K562 (cell line): ENCODE data around the gene TEAD3. TPM values are rescaled to one million over a fixed set of nuclear protein-coding genes. Genes with fewer than 3 reads are reported as not detected.

Source experiments
- ATAC-seq: fragments of 200-7000 bp; cut with Tn5 transposase; 3 replicates; pipeline ENCODE4 v1.9.1; 2020; ENCODE audit warnings: moderate library complexity
- BruUV-seq: library from RNA; stranded (reverse); fragments of 400-500 nt; replicated peaks from 2 replicates; lab custom pipeline; 2021; lab: Mats Ljungman, UMichigan
- CTCF ChIA-PET: fragments of 300-600 bp; formaldehyde crosslinking; extraction: SDS; loops from one replicate; lab custom pipeline; 2021; ENCODE audit warnings: low intra/inter-chr PET ratio; lab: Yijun Ruan, JAX
- POLR2A ChIA-PET: fragments of 300-600, 350-650 bp; sonication (Branson Sonifier 250); formaldehyde crosslinking; extraction: SDS; loops from one replicate; lab custom pipeline; 2021; ENCODE audit warnings: antibody characterized with exemption, inconsistent platforms; lab: Yijun Ruan, JAX
- DNase-seq, 4 experiments: peaks; one replicate each; pipeline versions ENCODE4 v3.0.0 to v3.0.0-alpha.2; 2011 to 2018; ENCODE audit warnings: low spot score in 3 of 4, mixed read lengths in 3 of 4; ENCODE audit errors: extremely low read depth in 1 of 4
- FAIRE-seq: peaks from 2 replicates; lab custom pipeline; 2011; peaks lifted over from hg19 to GRCh38; lab: Jason Lieb, UNC
- H2AFZ ChIP-seq: 2 replicates; pipeline ENCODE4 v1.6.0; 2011; ENCODE audit warnings: low read depth, low read length, control low read depth, inconsistent platforms
- H3K27ac ChIP-seq: fragments of 200-600 bp; 3 replicates; pipeline ENCODE4 v1.8.0; 2011; ENCODE audit warnings: low read depth, mild to moderate bottlenecking, control low read depth, inconsistent platforms, low read length, moderate library complexity, mixed read lengths; ENCODE audit errors: extremely low read depth
- H3K27me3 ChIP-seq, 2 experiments: fragments of 300-600 bp in 1 of 2; 2 replicates in 1 of 2; 3 replicates in 1 of 2; pipeline versions ENCODE4 v1.6.0 to v1.8.0; 2011; ENCODE audit warnings: inconsistent platforms in 2 of 2, low read length in 2 of 2, mild to moderate bottlenecking in 1 of 2, mixed read lengths in 1 of 2, moderate library complexity in 1 of 2; ENCODE audit not compliant: control insufficient read depth in 2 of 2, insufficient read depth in 2 of 2
- H3K36me3 ChIP-seq: fragments of 300-600 bp; 3 replicates; pipeline ENCODE4 v1.8.0; 2011; ENCODE audit warnings: mild to moderate bottlenecking, low read length, inconsistent platforms; ENCODE audit not compliant: control insufficient read depth, insufficient read depth
- H3K4me1 ChIP-seq, 2 experiments: fragments of 200-600 bp in 1 of 2; replicated peaks in 1 of 2; 2 replicates in 1 of 2; 3 replicates in 1 of 2; pipeline versions ENCODE4 v1.5.1 to v1.8.0; 2011; ENCODE audit warnings: inconsistent platforms in 2 of 2, low read length in 2 of 2, mild to moderate bottlenecking in 1 of 2, mixed read lengths in 1 of 2, moderate library complexity in 1 of 2; ENCODE audit not compliant: control insufficient read depth in 2 of 2, insufficient read depth in 2 of 2
- H3K4me2 ChIP-seq: 2 replicates; pipeline ENCODE4 v1.6.1; 2011; ENCODE audit warnings: low read length, control low read depth, inconsistent platforms, mixed read lengths; ENCODE audit not compliant: insufficient read depth
- H3K4me3 ChIP-seq: fragments of 200-600 bp; sonication (generic), shearing (Covaris generic); 2 replicates; pipeline ENCODE4 v1.5.1; 2016; ENCODE audit warnings: control low read depth, inconsistent platforms
- H3K79me2 ChIP-seq: fragments of 200-600 bp; 3 replicates; pipeline ENCODE4 v1.8.0; 2011; ENCODE audit warnings: low read length, inconsistent platforms; ENCODE audit not compliant: control insufficient read depth, insufficient read depth
- H3K9ac ChIP-seq, 2 experiments: 2 replicates each; pipeline versions ENCODE4 v1.6.0 to v1.6.1; 2011; ENCODE audit warnings: low read depth in 2 of 2, low read length in 2 of 2, control low read depth in 1 of 2, inconsistent platforms in 1 of 2, mild to moderate bottlenecking in 1 of 2, mixed read lengths in 1 of 2; ENCODE audit not compliant: insufficient read depth in 1 of 2
- H3K9me1 ChIP-seq: one replicate; pipeline ENCODE4 v1.6.0; 2011; ENCODE audit warnings: inconsistent platforms, mild to moderate bottlenecking, low read length, moderate library complexity; ENCODE audit not compliant: control insufficient read depth, insufficient read depth
- H3K9me3 ChIP-seq: replicated peaks from 2 replicates; pipeline ENCODE4 v1.5.1; 2011; ENCODE audit warnings: low read depth, low read length, inconsistent platforms; ENCODE audit not compliant: control insufficient read depth, insufficient read depth
- H4K20me1 ChIP-seq: replicated peaks from 2 replicates; pipeline ENCODE4 v1.6.1; 2011; ENCODE audit warnings: low read length, inconsistent platforms, mixed read lengths; ENCODE audit not compliant: control insufficient read depth, insufficient read depth
- CBFA2T3 ChIP-seq: fragments of 450-650 bp; IDR thresholded peaks from 2 replicates; pipeline ENCODE4 v1.6.1; 2017
- HMBOX1 ChIP-seq: sonication (generic); IDR thresholded peaks from 2 replicates; pipeline ENCODE4 v1.6.1; 2016
- OTX1 ChIP-seq: fragments of 450-650 bp; formaldehyde crosslinking; IDR thresholded peaks from 2 replicates; pipeline ENCODE4 v1.4.0; 2022; ENCODE audit warnings: mild to moderate bottlenecking
- ZKSCAN1 ChIP-seq: fragments of 150-350 bp; IDR thresholded peaks from 2 replicates; pipeline ENCODE4 v1.6.1; 2016; ENCODE audit warnings: low read depth, low read length
- ZNF263 ChIP-seq: sonication (generic); formaldehyde crosslinking; IDR thresholded peaks from 2 replicates; pipeline ENCODE4 v1.8.0; 2022; ENCODE audit warnings: mild to moderate bottlenecking, missing genetic modification reagents, borderline replicate concordance
- WGBS: fragments of 100-300 bp; shearing (Covaris generic); methylation state at CpG from one replicate; pipeline ENCODE4 v1.1.6; 2016; ENCODE audit warnings: low coverage, mixed read lengths; ENCODE audit not compliant: insufficient coverage; ENCODE audit errors: missing lambda C conversion rate; 5-methylcytosine and 5-hydroxymethylcytosine counted together
- in situ Hi-C: fragments of 300-500 bp; cut with MboI; formaldehyde crosslinking; loops from 4 replicates; pipeline ENCODE4 v1.15.0; 2018; ENCODE audit warnings: inconsistent platforms, mixed read lengths
- intact Hi-C: fragments of 100-400 bp; cut with micrococcal nuclease; formaldehyde crosslinking; loops from 2 replicates; pipeline ENCODE4 v1.14.2; 2022
- polyA plus RNA-seq, 8 experiments: library from polyadenylated mRNA; depleted of rRNA in 4 of 8; stranded (reverse) in 5 of 8; unstranded in 3 of 8; fragments of >200 nt; fragmentation: Nextera tagmentation in 2 of 8; fragmentation: Illumina TruSeq in 1 of 8; extraction: Ambion mirVana in 2 of 8; extraction: Trizol in 1 of 8; gene quantifications; 2 replicates each; pipeline versions ENCODE4 v1.2.1 to v1.2.3, GENCODE V29; 2011 to 2014; ENCODE audit warnings: inconsistent platforms in 1 of 8, missing spikeins in 1 of 8
- total RNA-seq, 7 experiments: library from RNA; depleted of rRNA in 6 of 7; stranded (reverse); fragments of >200 nt in 6 of 7; fragmentation: Illumina TruSeq in 2 of 7; extraction: Trizol in 2 of 7; gene quantifications; 2 replicates each; pipeline versions ENCODE4 v1.2.1 to v1.2.3, GENCODE V29; 2011 to 2021; ENCODE audit warnings: low replicate concordance in 1 of 7

TEAD3 gene
- total and polyA plus RNA-seq, 9 of the 15 experiments (the other 6 are each of a cell fraction or from before 2014, with no cell fraction given), result 0.63 to 13.2 (median 3.3) TPM

- no peak overlapping the region for H3K4me3 ChIP-seq
- FAIRE-seq (no peak), DNase-seq (peak in 1 of 4 experiments; percentile 35), ATAC-seq (peak; percentile 58)
- no peak overlapping the region for H3K27ac ChIP-seq
- POLR2A ChIA-PET, result interaction anchor here (1.2 to 2.5 kb wide), 2 partner anchors 9 to 17 kb away, joined by 4 to 7 read pairs; no protein-coding TSS in a partner anchor
- peaks cover 4% of the 10 kb centered on the region for H3K9me3 ChIP-seq
- CTCF ChIA-PET, result interaction anchor here (0.6 to 0.7 kb wide), 2 partner anchors 10 to 246 kb away, joined by 3 to 4 read pairs; no protein-coding TSS in a partner anchor
- in situ Hi-C loops, result no loop called here
- H3K27me3 ChIP-seq, result peaks cover 13 to 24% of the 10 kb centered on the region in 2 experiments; a peak in 4 of 5 replicates
- no peaks in the 10 kb centered on the region for H4K20me1 ChIP-seq
- intact Hi-C loops, result no loop called here
- H2AFZ ChIP-seq, result no peak overlapping the region
- no peaks in the 10 kb centered on the region for H3K36me3 ChIP-seq
- no peak overlapping the region for H3K4me2 ChIP-seq
- 11% methylated on average over 10 of the region's 13 CpGs for WGBS
- no peaks in the 10 kb centered on the region for H3K9me1 ChIP-seq
- no TSS peak for BruUV-seq
- no peaks in the 10 kb centered on the region for H3K79me2 ChIP-seq
- H3K9ac ChIP-seq, result peak overlapping the region in 1 of 2 experiments; percentile 73; a peak in 1 of 4 replicates
- TF ChIP-seq ZKSCAN1, result no peak
- no peak for TF ChIP-seq OTX1 (CRISPR knock-in tag)
- TF ChIP-seq ZNF263 (CRISPR knock-in tag), result no peak
- peak; percentile 26; the same call in 1 of the 2 replicates for TF ChIP-seq CBFA2T3
- TF ChIP-seq HMBOX1, result peak; percentile 57
- H3K4me1 ChIP-seq, result no peaks in the 10 kb centered on the region
Measured at GRCh38 chr6:35544769-35545361, 48.0 kb upstream of the TEAD3 start.
